Subcutaneous adipose tissue (tissue), 4 donors: ENCODE results near the gene NDUFB10. TPM values are rescaled to one million over a fixed set of nuclear protein-coding genes. Genes with fewer than 3 reads are reported as not detected.

Source experiments
- total RNA-seq, 4 donors: library from RNA; depleted of rRNA; stranded (reverse); fragments of >200 nt; gene quantifications; one replicate each; pipeline ENCODE4 v1.1.0, GENCODE V29; 2016
- TF ChIP-seq, protein P1 (sequence below): fragments of 450-650 bp; IDR thresholded peaks from one replicate; pipeline ENCODE4 v1.5.1; 2016; ENCODE audit warnings: low read depth, mild to moderate bottlenecking, control low read depth, antibody characterized with exemption, moderate library complexity

Gene NDUFB10
- total RNA-seq, 4 donors from 2014 or later = 120 to 198 (median 186) TPM

DNA sequence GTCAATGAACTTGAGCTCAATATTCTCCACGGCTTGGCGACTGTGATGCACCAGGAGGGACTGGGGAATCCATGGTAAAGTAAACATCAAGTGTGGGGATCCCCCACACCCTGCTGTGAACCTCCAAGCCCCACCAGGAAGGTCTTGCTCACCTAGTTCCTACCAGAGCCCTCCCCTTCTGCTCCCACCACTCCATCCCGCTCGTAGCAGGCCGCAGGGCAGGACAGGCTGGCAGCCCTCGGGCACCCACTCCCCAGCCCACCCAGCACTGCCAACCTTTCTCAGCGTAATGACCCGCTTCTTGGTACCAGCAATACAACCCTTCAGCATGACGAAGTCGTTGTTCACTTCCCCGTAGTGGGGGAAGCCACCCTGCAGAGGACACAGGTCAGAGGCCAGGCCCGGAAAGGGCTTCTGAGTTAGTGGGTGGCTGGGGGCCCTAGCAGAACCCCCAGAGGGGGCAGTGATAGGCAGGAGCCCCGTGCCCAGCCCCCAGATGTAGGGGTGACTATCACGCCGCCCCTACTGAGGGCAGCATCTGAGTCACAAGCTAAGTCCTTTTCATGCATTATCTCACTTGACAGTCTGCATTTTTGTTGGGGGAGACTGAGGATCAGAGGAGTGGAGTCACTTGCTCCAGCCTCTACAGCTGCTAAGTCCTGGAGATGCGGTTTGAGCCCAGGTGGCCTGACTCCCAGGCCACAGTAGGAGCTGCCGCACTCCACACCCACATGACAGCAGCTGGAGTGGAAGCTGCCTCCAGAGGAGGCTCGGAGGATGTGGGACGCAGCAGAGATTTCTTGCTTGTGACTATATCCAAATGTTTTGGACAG lies 13.6 kb upstream of the NDUFB10 start:
- TF ChIP-seq, protein P1, sequence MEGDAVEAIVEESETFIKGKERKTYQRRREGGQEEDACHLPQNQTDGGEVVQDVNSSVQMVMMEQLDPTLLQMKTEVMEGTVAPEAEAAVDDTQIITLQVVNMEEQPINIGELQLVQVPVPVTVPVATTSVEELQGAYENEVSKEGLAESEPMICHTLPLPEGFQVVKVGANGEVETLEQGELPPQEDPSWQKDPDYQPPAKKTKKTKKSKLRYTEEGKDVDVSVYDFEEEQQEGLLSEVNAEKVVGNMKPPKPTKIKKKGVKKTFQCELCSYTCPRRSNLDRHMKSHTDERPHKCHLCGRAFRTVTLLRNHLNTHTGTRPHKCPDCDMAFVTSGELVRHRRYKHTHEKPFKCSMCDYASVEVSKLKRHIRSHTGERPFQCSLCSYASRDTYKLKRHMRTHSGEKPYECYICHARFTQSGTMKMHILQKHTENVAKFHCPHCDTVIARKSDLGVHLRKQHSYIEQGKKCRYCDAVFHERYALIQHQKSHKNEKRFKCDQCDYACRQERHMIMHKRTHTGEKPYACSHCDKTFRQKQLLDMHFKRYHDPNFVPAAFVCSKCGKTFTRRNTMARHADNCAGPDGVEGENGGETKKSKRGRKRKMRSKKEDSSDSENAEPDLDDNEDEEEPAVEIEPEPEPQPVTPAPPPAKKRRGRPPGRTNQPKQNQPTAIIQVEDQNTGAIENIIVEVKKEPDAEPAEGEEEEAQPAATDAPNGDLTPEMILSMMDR = no peak

DNA sequence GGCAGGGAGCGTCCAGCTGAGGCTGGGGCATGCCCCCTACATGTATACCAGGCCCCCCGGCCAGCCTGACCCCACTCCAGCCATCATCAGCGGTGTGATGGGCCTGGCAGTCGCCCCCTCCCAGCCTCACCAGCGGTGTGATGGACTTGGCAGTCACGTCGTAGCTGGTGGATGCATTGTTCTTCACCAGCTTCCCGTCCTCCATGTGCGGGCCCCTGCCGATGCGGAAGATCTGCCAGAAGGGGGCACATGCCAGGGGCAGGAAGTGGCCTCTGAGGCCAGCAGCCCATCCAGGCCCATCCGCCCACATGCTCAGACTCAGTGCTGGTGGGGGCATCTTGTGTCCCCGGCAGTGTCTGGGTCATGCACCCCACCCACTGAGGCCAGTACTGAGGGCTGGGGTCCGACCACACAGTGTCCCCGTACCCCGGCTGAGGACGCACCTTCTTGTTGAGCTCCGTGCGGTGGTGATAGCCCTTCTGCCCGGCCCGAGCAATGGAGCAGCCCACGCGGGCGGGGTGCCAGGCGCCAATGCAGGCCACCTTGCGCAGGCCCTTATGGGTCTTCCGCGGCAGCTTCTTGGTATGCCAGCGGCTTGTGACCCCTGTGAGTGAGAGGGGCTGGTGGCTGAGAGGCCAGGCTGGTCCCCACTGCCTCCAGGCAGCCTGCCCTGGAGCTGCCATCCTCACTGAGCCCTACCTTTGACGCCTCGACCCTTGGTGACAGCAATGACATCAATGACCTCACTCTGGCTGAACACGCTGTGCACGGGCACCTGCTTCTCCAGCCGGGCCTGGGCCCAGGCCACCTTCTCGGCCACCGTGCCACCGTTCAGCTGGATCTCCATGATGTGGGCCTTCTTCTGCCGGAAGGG lies 12.6 kb upstream of the NDUFB10 start:
- TF ChIP-seq, protein P1 = no peak

DNA sequence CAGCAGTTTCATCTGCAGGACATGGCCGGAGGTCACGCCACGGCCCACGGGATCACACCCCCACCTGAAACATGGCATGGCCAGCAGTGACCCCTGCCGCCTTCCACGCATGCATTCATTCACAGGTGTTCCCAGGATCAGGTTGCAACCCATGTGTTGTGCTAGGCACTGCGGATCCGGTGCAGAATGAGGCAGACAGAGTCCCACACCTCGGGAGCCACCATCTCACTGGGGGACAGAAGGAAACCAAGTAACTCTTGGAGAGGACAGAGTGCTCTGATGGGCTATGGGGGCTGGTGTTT lies 12.0 kb upstream of the NDUFB10 start:
- TF ChIP-seq, protein P1 = no peak

DNA sequence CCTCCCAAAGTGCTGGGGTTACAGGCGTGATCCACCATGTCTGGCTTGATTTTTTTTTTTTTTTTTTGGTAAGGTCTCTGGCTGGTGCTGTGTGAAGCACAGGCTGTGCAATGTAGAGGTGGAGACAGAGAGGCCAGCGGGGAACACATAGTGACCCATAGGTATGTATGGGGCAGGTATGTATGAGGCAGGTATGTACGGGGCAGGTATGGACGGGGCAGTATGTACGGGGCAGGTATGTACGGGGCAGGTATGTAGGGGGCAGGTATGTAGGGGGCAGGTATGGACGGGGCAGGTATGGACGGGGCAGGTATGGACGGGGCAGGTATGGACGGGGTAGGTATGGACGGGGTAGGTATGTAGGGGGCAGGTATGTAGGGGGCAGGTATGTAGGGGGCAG lies 9.8 kb upstream of the NDUFB10 start:
- TF ChIP-seq, protein P1 = no peak

DNA sequence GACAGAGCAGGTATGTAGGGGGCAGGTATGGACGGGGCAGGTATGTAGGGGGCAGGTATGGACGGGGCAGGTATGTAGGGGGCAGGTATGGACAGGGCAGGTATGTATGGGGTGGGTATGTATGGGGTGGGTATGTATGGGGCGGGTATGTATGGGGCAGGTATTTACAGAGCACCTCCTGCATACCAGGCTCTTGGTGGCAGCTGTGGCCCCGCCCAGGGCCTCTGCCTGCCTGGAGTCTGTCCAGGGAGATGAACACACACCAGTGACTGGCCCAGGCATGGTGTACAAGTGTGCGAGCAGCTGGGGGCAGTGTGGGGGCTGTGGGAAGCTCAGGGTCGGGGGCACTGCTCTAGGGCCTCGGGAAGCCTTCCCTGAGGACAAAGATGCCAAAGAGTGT lies 9.3 kb upstream of the NDUFB10 start:
- TF ChIP-seq, protein P1 = no peak

DNA sequence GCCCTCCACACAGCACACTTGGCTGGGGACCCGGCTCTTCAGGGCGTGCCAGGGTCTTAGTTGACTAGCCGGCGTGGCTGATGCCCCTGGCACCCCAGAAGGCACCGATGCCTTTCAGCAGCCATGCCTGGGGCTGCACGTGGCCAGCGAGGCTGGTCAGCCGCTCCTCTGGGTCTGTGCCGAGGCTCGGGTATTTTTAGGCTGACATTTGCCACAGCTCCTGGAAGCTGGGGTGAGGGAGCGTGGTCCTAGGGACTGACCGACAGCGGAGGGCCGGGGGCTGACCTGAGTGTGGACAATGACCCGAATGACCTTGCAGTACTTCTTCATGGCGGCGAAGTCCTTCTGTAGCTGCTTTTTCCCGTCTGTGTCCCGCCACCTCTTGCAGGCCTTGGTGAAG lies 8.8 kb upstream of the NDUFB10 start:
- TF ChIP-seq, protein P1 = no peak

DNA sequence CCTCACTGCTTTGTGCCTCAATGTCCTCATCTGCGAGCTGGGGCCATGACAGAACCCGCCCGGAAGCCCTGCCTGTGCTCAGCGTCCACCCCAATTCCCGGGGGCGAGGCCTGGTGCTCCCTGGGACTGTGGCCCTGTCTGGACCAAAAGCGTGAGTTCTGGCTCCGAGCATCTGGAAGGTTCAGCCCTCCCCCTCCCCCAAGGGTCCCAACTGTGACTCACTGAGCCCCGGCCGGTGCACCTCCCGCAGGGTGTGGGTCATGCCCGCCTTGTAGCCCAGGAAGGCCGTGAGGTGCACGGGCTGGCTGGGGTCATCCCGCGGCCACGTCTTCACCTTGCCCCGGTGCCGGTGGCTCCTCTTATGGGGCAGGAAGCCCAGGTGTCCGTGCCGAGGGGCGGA lies 5.6 kb upstream of the NDUFB10 start:
- TF ChIP-seq, protein P1 = no peak
